ENCODE data around the gene EMID1.

Gene EMID1

DNA sequence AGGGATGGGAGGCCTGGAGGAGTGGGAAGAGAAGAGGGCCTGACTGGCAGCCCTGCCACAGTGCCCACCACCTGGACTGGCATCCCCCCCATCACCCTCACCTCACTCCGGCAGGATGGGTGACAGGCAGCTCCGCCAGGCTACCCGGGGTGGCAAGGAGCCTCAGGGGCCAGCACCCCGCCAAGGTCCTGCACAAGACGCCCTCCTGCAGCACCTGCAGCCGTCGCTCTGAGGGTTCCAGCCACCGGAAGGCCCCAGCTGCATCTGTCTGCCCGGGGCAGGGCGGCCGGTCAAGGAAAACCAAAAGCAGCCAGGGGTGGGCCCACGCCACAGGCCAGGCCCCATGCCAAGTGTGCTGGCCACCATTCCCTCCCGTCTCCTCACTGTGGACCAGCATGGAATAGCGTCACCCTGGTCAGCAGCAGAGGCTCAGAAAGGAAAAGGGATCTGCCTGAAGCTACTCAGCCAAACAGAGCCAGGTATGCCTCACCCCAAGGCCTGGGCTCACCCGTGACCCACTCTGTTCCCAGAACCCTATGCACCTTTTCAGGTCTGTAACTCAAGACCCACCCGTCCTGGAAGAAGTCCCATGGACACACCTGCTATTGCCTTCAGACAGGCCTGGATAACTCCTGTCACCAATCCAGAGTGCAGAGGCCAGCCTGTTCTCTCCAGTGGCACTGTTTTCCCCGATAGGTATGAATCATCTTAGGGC, 55.1 kb downstream of the EMID1 start:
- no peak for DNase-seq

DNA sequence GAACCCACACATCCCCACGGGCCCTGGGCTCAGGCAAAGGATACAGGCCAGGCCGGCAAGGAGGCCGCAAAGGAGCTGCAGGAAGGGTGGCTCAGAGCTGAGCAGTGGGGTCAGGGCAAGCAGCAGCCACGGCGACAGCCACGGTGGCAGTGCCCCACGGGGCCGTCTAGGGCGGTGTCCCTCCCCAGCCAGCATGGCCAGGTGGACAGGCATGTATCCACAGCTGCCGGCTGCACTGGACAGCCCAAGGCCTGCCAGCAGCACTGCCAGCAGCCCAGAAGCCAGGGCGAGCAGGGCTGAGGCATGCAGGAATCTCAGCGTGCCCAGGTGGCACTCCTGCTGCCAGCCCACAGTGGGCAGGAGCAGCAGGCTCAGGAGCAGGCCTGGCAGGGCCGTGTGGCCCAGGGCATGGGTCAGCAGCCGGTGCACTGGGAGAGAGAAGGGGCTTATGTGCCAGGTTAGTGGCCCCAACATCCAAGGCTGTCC, 58.1 kb downstream of the EMID1 start:
- DNase-seq = no peak

GRCh38 chr22:29265305-29265704, 59.6 kb downstream of the EMID1 start:
- no peak for DNase-seq

DNA sequence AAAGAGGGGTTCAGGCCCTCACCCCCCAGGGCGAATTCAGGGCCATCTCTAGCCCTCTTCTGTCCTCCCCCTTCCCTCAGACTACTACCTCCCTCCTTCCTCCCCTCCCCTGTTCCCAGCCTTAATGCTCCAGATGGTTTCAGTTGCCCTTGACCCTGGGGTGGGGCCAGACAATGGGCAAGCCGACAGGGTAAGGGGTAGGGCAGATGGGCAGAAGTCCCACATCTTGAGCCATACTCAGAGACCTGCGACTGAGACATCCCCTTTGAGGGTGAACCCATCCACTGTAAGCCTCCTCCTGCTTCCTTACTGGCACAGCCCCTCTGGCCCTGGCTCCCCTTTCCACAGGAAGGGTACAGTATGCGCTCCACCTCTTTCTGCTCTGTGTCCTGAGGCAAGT, 60.2 kb downstream of the EMID1 start:
- no peak for DNase-seq

GRCh38 chr22:29266564-29267461, 61.1 kb downstream of the EMID1 start:
- DNase-seq = no peak

GRCh38 chr22:29267462-29267857, 61.8 kb downstream of the EMID1 start:
- DNase-seq = peak; percentile 30

DNA sequence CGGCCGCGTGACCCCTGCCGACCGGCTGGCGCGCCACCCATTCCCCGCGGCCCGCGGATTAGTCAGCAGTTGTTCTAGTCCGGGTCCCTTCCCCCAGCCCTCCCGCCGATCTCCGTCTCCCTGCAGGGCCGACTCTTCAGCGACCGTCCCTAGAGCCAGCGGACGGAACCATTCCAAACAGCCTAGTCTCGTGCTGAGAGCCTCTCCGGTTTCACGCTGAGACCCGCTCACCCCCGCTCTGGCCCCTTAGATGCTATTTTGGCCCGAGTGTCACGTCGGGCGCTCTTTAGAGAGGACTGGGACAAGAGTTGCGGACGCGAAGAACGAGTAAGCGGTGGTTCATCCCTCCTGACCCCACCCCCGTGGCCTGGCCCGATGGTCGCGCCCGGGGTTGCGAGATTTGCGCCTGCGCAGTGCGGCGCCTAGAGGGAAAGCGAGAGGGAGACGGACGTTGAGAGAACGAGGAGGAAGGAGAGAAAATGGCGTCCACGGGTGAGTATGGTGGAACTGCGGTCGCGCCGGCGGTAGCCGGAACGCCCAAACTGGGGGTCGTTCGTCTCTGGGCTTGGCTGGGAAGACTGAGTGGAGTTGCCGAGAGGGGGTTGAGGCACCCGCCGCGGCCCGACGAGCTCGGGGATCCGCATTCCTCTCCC, 62.3 kb downstream of the EMID1 start, which contains the start of the genes EWSR1 and RHBDD3:
Gene EWSR1, plus strand, starts transcription at position 411 of the 653 bp plus-strand sequence. Its CDS starts 69 bp downstream, at position 480.
Gene RHBDD3, minus strand, starts transcription at position 124 of the 653 bp plus-strand sequence. CDS start 2,355 bp downstream, outside the sequence.
- peak; percentile 98 for DNase-seq

GRCh38 chr22:29268511-29269229, 63.0 kb downstream of the EMID1 start:
- peak; percentile 61 for DNase-seq

GRCh38 chr22:29269230-29269604, 63.5 kb downstream of the EMID1 start:
- no peak for DNase-seq

DNA sequence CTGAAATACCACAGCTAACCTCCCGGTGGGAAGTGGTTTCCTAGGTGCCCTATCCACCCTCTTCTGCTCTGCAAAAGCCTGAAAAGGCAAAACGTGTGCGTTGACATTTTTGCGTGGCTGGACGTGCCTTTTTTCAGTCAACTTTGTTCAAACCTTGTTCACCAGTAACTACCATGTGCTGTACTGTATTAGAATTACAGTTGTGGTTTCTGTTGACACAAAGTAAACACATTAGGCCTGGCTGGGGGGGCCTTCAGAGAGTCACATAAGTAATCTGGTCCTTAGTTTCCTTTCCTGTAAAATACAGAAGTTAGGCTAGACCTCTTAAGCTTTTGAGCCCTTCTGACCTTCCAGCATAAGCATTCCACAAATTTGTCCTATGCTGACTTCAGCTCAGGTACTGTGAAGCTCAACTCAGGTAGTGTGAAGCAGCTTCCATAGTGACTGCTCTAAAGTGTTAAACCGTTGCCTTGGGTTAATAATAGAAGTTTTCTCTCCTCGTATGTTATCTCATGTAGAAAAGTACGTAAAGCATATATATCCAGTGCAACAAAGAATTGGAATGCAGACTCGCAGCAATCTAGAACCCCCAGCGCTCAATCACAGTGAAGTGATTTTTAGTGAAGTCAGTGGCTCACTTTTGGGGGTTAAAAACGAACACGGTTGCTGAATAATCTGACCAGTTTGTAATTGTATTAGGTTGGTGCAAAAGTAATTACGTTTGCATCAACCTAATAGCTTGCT, 64.2 kb downstream of the EMID1 start:
- DNase-seq = no peak

DNA sequence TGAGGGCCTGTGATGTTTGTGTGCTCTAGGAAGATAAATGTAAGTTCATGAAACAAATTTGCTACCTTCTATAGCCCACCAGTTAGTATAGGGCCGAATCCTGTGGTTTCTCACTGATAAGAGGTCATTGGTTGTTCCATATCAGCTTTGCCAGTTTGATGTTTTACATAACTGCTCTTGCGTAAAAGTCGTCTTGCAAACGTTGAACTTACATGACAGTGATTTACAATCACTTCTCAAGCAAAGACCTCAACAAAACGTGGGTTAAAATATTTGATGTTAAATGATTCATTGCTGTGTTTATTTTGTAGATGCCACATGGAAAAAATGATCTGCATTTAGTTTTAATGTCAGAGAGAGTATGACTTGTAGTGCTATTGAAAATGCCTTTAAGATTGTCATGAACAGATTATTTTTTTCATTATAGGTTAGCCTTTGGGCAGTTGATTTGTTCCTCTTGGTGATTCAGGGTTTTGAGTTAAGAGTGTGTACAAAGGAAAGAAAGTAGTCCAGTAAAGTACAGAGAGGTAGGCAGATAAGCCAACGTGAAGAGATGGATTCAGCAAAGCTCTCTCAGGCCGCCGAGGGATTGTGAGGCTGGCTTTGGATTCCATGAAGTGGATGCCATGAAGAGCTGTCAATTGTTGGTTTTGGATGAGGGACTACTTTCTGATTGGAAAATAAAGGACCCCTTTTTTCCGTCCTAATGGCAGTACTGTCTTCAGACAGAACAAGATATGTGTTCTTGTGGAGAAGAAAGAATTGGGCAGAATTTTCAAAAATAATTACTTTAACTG, 65.0 kb downstream of the EMID1 start:
- no peak for DNase-seq

DNA sequence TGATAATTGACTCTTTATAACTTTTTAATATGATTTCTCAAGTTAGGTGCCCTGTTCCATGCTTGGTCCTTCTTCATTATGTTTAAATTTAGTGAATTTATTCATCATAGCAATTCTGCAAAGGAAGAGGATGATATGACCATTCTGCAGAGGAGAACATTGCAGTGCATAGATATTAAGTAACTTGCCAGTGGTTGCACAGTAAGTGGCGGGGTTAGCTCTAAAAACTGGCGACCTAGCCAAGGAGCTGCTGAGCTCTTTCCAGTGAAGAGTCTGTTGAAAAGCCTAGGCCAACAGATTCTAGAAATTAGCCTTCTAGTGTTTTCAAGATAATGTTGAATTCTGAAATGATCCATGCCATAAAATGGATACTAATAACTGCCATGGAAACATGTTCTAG, 66.9 kb downstream of the EMID1 start:
- DNase-seq = no peak

DNA sequence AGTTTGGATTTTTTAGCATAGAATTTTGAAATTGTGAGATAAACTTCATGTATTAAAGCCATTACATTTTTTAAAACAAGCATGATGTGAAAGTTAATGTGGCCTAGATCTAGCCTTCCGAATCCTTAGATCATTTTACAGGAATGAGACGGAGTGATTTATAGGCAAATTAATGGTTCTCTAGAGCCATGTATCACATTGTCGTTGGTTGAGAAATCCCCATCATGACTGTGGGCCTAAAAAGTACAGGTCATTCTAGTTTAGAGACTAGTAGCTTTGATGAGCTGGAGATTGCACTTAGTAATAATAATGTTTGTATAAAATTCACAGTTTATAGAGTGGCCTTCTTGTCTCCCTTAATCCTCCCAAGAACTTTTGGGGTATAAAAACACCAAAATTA, 69.5 kb downstream of the EMID1 start:
- no peak for DNase-seq

DNA sequence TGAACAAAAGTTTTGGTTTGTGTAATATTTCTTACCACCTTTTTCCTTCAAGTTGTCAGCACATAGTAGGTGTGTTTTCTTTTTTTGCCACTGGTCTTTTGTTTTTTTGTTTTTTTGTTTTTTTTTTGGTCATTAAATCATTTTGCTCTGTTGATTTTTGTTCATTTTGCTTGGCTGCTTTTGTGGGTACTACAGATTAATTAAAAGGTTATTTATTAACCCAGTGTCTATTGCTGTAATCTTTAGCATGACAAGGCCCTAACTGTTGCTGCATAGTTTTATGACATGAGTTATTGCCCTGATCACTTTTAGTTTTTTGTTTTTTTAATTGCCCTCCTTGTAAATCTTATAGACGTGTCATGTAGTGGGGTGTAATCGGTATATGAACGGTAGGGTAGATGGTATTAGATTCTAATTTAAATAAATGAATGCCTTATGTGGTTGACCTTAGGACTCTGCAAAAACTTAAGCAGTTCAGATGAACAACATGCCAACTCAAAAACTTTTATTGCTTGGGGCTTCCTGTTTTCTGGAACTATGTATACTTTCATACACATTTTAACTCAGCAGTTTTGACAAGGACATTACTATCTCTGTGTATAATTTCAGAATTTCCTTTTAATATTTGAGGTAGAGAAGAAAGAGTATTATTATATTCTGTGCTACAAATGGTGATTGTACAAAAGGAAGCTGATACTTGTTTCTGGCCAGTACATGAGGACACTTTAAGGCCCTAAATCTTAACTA, 70.3 kb downstream of the EMID1 start:
- DNase-seq = no peak

DNA sequence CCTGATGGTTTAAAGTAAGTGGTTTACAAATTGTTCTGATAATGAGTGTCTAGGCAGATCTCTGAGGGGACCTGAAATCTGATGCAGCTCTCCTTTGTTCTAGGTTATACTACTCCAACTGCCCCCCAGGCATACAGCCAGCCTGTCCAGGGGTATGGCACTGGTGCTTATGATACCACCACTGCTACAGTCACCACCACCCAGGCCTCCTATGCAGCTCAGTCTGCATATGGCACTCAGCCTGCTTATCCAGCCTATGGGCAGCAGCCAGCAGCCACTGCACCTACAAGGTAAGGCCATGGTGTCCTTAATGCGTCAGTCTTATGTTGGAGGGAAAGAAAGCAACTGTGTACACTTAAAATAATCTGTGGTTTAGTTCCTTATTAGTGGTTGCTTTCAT, 72.2 kb downstream of the EMID1 start:
- no peak for DNase-seq

DNA sequence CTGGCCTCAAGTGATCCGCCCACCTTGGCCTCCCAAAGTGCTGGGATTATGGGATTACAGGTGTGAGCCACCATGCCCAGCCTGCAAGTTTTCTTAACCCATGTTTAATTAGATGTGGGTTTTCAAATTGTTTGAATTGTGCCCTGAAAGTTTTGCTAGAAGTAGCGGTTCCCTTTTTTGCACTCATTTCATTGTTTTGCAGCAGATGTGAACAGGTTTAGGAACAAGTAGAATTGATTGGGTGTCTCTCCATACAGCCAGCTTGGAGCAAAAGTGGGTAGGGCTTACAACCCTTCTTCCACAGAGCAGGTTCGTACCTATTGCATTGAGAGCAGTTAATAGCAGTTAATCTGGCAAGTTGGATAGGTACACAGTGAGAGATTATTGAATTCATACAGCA, 78.5 kb downstream of the EMID1 start:
- no peak for DNase-seq

DNA sequence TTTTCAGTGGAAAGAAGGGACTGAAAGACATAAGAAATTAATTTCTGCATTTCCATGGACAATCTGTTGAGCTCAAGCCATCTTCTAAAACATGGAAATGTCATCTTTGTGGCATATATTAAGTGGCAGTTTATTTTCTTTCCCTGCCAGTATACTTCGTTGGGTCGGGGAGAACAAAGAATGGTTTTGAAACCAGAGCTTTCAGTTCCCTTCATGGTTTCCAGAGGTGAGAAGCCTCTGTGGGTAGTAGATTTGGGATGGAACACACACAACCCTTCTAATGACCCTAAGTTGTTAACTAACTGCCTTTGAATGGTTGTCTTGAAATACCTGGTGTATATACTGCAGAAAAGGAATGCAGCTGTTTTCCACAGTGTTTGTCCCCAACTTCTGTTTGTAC, 83.1 kb downstream of the EMID1 start:
- no peak for DNase-seq

DNA sequence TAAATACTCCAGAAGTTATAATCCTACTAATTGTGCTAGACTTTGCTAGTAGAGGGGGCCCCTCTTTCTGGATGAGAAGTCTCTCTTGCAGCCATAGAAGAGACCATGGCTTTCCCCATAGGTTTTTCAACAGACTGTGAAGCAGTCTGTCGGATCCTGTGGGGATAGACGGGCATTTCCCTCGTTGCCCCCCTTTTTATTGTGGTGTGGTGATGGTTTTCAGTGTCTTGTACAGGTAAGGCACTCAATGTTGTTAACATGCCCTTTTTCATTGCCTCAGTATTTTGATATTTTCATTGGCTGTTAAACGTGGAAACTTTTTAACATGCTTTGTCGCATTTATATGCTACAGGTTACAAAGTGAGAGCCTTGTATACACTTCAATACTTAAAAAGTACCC, 84.4 kb downstream of the EMID1 start:
- no peak for DNase-seq

DNA sequence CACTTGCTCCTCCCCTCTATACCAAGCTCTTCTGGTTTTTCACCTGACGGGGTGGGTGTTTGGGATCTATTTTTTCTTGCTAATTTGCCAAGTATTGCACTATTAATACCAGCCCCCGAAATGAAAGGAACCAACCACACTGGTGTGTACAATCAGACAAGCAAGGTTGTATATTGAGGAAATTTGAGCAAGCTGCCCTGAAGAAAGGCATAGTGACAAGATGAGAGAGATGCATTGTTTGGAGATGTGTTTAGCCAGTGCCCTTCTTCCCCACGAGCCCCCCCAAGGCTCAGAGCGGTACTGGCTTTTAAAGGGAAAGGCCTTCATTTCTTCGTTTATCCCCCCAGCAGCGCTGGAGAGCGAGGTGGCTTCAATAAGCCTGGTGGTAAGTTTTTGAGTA, 85.5 kb downstream of the EMID1 start:
- no peak for DNase-seq

GRCh38 chr22:29292379-29292778, 86.7 kb downstream of the EMID1 start:
- no peak for DNase-seq
